Subcutaneous adipose tissue (tissue), 4 donors: ENCODE data around the gene HIPK2. TPM values are rescaled to one million over a fixed set of nuclear protein-coding genes. Genes with fewer than 3 reads are reported as not detected.

ENCODE experiments used
- total RNA-seq, 4 donors: library from RNA; depleted of rRNA; stranded (reverse); fragments of >200 nt; gene quantifications; one replicate each; pipeline ENCODE4 v1.1.0, GENCODE V29; 2016
- TF ChIP-seq, protein P1 (sequence below): fragments of 450-650 bp; IDR thresholded peaks from one replicate; pipeline ENCODE4 v1.5.1; 2016; ENCODE audit warnings: low read depth, mild to moderate bottlenecking, control low read depth, antibody characterized with exemption, moderate library complexity

HIPK2 gene
- total RNA-seq, 4 donors from 2014 or later: 30.4 to 89.8 (median 60.9) TPM

DNA sequence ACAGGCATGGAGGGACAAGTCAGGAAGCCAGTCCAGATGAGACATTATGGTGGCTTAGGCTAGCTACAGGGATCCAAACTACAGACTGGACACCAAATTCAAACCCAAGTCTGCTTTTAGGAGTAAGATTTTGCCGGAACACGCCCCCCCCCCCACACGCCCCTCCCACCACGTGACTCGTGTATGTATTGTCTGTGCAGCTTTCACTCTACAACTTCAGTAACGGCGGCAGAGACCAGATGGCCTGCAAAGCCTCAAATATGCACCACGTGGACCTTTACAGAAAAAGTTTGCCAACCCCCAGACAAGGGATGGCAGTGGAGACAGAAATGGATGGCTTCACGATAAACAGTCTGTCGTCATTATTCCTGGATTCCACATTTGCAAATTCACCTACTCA lies 14.5 kb downstream of the HIPK2 start:
- TF ChIP-seq, protein P1, sequence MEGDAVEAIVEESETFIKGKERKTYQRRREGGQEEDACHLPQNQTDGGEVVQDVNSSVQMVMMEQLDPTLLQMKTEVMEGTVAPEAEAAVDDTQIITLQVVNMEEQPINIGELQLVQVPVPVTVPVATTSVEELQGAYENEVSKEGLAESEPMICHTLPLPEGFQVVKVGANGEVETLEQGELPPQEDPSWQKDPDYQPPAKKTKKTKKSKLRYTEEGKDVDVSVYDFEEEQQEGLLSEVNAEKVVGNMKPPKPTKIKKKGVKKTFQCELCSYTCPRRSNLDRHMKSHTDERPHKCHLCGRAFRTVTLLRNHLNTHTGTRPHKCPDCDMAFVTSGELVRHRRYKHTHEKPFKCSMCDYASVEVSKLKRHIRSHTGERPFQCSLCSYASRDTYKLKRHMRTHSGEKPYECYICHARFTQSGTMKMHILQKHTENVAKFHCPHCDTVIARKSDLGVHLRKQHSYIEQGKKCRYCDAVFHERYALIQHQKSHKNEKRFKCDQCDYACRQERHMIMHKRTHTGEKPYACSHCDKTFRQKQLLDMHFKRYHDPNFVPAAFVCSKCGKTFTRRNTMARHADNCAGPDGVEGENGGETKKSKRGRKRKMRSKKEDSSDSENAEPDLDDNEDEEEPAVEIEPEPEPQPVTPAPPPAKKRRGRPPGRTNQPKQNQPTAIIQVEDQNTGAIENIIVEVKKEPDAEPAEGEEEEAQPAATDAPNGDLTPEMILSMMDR: no peak

DNA sequence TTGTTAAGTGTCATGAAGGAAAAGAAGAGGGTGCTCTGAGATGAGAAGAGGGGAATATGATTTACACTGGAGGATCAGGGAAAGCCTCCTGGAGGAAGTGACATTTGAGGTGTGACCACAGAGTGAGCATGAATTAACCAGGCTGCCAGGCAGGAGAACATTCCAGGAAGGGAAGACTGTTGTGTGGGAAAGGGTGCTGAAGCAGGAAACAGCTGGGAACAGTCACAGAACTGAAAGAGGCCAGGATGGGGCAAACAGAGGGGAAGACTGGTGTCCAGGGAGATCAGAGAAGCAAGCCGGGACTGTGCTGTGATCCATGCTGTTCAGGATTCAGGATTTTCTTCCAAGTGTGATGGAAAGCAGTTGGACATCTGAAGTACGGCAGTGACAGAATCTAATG lies 14.9 kb downstream of the HIPK2 start:
- TF ChIP-seq, protein P1: no peak

DNA sequence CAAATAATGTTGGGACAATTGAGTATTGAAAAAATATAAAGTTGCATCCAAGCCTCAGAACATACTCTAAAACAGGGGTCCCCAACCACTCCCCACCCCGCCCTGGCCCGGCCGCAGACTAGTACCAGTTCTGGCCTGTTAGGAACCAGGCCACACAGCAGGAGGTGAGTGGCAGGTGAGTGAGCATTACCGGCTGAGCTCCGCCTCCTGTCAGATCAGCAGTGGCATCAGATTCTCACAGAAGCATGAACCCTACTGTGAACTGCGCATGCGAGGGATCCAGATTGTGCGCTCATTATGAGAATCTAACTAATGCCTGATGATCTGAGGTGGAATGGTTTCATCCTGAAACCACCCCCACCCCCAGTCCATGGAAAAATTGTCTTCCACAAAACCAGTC lies 19.4 kb downstream of the HIPK2 start:
- TF ChIP-seq, protein P1: no peak

DNA sequence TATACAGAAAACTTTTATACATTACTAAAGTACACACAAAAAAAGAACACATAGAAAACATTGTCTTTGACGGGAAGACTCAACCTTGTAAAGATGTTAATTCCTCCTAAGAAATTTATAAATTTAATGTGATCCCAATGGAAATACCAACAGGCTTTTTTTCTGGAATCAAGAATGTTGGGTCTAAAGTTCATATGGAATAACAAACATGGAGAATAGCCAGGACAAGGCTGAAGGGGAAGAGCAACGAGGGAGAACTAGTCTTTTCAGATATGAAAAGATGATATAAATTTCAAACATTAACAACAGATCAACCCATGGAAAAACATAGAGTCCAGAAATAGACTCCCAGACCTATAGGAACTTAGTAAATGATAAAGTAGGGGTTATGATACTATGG lies 19.8 kb downstream of the HIPK2 start:
- TF ChIP-seq, protein P1: no peak

DNA sequence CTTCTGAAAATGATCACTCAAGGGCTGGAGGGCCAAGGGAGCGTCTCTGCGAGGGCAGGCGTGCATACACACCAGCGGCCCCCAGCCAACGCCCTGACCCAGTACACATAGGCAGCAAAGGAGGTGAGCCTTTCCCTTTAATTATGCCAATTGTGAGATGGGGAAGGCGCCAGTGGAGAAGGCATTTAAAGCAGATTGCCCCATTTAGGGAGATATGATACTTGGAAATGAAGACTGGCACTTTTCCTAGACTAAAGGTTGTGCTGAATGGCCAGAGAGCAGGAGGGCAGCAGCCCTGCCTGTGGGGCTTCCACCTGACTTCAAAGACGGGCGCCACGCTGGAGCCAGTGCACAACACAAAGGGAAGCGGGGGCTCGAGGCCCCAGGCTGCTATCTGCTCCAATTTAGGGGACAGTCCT lies 24.1 kb downstream of the HIPK2 start:
- TF ChIP-seq, protein P1: no peak

DNA sequence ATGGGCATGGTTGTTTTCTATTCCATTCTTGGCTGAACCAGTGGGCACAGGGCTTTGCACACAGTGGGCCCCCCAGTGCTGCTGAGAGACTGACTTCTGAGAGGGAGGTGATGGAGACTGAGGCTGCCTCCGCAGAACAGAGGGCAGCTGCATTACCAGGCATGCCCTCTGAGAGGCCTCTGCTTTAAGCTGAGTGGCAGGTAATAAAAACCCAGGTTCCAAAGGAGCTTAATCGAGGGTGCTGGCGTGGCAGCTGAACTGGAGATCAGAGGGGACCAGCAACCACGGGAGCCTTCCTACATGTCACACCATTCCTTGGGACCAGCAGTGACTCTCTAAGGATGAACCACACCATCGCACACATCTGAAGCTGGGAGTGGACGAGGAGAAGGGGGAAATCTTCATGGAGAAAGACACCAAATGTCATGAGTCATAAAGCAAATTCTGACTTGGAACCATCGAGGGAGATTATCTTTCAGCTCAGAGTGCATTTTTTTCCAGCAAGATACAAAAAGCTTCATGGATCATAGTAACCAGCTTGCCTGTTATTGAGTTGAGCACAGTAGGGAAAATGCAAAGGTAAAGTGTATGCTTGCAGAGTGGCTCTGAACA lies 24.6 kb downstream of the HIPK2 start:
- TF ChIP-seq, protein P1: no peak

DNA sequence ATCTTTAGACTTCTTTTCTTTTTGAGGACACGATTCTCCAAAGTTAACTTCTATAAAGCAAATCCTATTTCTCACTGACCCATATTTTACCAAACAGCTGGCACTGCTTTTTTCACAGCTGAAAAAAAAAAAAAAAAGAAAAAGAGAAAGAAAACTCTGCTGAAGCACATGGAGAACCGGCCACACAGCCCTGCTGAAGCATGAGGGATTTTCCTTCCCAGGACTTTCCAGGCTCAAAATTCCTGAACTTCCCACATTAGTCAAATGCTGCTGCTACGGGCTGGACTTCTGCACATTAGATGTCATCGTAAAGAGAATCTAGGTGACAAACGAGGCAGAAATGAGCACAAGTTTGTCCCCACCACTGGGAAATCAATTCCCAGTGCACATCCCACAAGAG lies 25.2 kb downstream of the HIPK2 start:
- TF ChIP-seq, protein P1: no peak
